ENCODE data around the gene DDX10.

DNA sequence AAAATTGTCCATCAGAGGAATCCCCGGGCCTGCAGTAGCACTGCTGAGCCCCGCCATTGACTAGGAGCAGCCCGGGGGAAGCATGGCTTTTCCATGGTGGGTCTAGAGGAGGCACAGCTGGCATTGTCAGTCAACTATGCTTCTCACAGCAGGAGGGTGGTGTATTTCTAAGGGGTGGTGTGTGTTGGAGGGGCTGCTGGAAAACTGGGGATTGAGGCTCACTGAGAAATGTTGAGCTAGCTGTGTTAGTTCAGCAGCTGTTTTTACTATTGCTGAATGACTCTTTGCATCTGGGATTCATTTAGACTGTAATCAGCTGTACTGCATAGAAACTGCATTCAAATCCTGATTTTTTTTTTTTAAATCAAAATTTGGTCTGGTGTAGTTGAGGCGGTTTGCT is 5.6 kb downstream of the DDX10 start:
- TF ChIP-seq, protein P1, sequence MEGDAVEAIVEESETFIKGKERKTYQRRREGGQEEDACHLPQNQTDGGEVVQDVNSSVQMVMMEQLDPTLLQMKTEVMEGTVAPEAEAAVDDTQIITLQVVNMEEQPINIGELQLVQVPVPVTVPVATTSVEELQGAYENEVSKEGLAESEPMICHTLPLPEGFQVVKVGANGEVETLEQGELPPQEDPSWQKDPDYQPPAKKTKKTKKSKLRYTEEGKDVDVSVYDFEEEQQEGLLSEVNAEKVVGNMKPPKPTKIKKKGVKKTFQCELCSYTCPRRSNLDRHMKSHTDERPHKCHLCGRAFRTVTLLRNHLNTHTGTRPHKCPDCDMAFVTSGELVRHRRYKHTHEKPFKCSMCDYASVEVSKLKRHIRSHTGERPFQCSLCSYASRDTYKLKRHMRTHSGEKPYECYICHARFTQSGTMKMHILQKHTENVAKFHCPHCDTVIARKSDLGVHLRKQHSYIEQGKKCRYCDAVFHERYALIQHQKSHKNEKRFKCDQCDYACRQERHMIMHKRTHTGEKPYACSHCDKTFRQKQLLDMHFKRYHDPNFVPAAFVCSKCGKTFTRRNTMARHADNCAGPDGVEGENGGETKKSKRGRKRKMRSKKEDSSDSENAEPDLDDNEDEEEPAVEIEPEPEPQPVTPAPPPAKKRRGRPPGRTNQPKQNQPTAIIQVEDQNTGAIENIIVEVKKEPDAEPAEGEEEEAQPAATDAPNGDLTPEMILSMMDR (IDR thresholded peaks at IDR 0.05) = no peak
- TF ChIP-seq ZFX (IDR thresholded peaks at IDR 0.05; ENCODE audit: borderline replicate concordance) = no peak
